PFSK-1 (cell line): ENCODE results near the gene MAST1.

Experiments used
- POLR2AphosphoS5 ChIP-seq: IDR thresholded peaks from 2 replicates; pipeline ENCODE4 v1.6.1; 2012; ENCODE audit warnings: low read depth, mild to moderate bottlenecking, control low read depth, low read length, moderate library complexity
- REST ChIP-seq, 2 experiments: IDR thresholded peaks; 2 replicates each; pipeline versions ENCODE4 v1.6.1 to v1.8.0; 2011 to 2012; ENCODE audit warnings: low read depth in 2 of 2, low read length in 2 of 2, control low read depth in 1 of 2, inconsistent platforms in 1 of 2, mild to moderate bottlenecking in 1 of 2, moderate library complexity in 1 of 2; ENCODE audit not compliant: insufficient read depth in 1 of 2
- SIN3A ChIP-seq: IDR thresholded peaks from 2 replicates; pipeline ENCODE4 v1.6.1; 2012; ENCODE audit warnings: mild to moderate bottlenecking, low read length, moderate library complexity, borderline replicate concordance; ENCODE audit not compliant: insufficient read depth
- TAF1 ChIP-seq: IDR thresholded peaks from 2 replicates; pipeline ENCODE4 v1.6.1; 2012; ENCODE audit warnings: low read length, control low read depth, borderline replicate concordance; ENCODE audit not compliant: insufficient read depth

GRCh38 chr19:12867120-12868099 lies 29.1 kb downstream of the MAST1 start:
- TF ChIP-seq TAF1 (no peak), POLR2AphosphoS5 (no peak), REST (IDR thresholded peaks at IDR 0.05; ENCODE audit: insufficient read depth in 1 of 2, low read depth in 2 of 2, low read length in 2 of 2) (no peak), SIN3A (no peak)
